ENCODE measurements around the gene ARHGEF4. TPM values are rescaled to one million over a fixed set of nuclear protein-coding genes. Genes with fewer than 3 reads are reported as not detected.

ARHGEF4 gene
- polyA plus RNA-seq, 3 donors: 0.05 TPM; not detected in 2

DNA sequence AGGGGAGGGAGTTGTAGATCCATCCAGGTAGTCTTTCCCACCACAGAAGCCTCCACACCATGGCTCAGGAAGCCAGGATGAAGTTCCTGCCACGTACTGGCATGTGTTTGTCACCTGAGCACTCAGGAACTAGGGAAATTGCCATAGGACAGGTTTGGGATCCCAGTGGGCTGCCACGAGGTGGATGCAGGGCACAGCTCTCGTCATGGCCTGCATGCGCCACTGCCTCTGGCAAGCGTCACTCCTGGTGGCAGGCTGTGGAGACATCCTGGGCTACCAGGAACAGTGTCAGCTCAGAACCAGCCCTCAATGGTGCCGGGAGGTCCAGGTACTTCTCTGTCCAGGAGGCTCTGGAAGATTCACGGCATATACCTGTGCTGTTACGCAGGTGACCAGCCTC, 3.8 kb downstream of the ARHGEF4 start:
- H3K9ac ChIP-seq (ENCODE audit: insufficient read depth, low read length, poor library complexity, severe bottlenecking): no peak overlapping the region
- WGBS (ENCODE audit: insufficient coverage): 79% methylated on average over 6 of the region's 8 CpGs
- intact Hi-C loops (cut with micrococcal nuclease): no loop called here
- peaks cover 14 to 29% of the 10 kb centered on the region in 2 donors for H3K27me3 ChIP-seq (ENCODE audit: control insufficient read depth in 2 of 2, insufficient read depth in 2 of 2, low read length in 2 of 2)
- no peaks in the 10 kb centered on the region for H3K79me2 ChIP-seq (ENCODE audit: insufficient read depth, low read length)
- H3K9me3 ChIP-seq (replicated peaks in 1 of 2; ENCODE audit: control insufficient read depth in 1 of 2, insufficient read depth in 1 of 2, low read length in 2 of 2): no peaks in the 10 kb centered on the region
- H3K4me1 Mint-ChIP-seq: no peaks in the 10 kb centered on the region
- TF ChIP-seq CTCF (IDR thresholded peaks at IDR 0.05): no peak
- H3K27me3 Mint-ChIP-seq (ENCODE audit: low read depth in 3 of 3): peaks cover 29 to 38% (median 36%) of the 10 kb centered on the region in 3 donors
- H3K9me3 Mint-ChIP-seq: no peaks in the 10 kb centered on the region
- H3K4me1 ChIP-seq (ENCODE audit: control insufficient read depth in 1 of 2, insufficient read depth in 2 of 2, low read length in 2 of 2): no peaks in the 10 kb centered on the region
- H3K36me3 ChIP-seq (replicated peaks in 1 of 2; ENCODE audit: control insufficient read depth in 1 of 2, insufficient read depth in 2 of 2, low read length in 2 of 2): no peaks in the 10 kb centered on the region
- no peaks in the 10 kb centered on the region for H3K36me3 Mint-ChIP-seq
- H3K27ac Mint-ChIP-seq: no peak overlapping the region
- H3K4me3 Mint-ChIP-seq: no peak overlapping the region
- no peak overlapping the region for H3K27ac ChIP-seq (ENCODE audit: low read depth in 1 of 2, low read length in 2 of 2)
- no peak overlapping the region for H2AFZ ChIP-seq (ENCODE audit: insufficient read depth, low read depth, low read length, poor library complexity, severe bottlenecking)
- no peak overlapping the region for H3K4me3 ChIP-seq (replicated peaks in 1 of 3; ENCODE audit: low read depth in 2 of 3, low read length in 3 of 3)
- H4K20me1 ChIP-seq (ENCODE audit: insufficient read depth, low read length): no peaks in the 10 kb centered on the region
- no peak for DNase-seq
- H3K4me2 ChIP-seq (replicated peaks; ENCODE audit: extremely low read depth, low read length, poor library complexity, severe bottlenecking): no peak overlapping the region

GRCh38 chr2:130841741-130842365, 5.1 kb downstream of the ARHGEF4 start:
- Histone ChIP-seq H3K36me3 (replicated peaks in 1 of 2; ENCODE audit: control insufficient read depth in 1 of 2, insufficient read depth in 2 of 2, low read length in 2 of 2) (no peaks in the 10 kb centered on the region), H3K4me2 (replicated peaks; ENCODE audit: extremely low read depth, low read length, poor library complexity, severe bottlenecking) (no peak overlapping the region), H3K9me3 (replicated peaks in 1 of 2; ENCODE audit: control insufficient read depth in 1 of 2, insufficient read depth in 1 of 2, low read length in 2 of 2) (no peaks in the 10 kb centered on the region), H2AFZ (ENCODE audit: insufficient read depth, low read depth, low read length, poor library complexity, severe bottlenecking) (no peak overlapping the region), H3K79me2 (ENCODE audit: insufficient read depth, low read length) (no peaks in the 10 kb centered on the region), H3K9ac (ENCODE audit: insufficient read depth, low read length, poor library complexity, severe bottlenecking) (no peak overlapping the region), H4K20me1 (ENCODE audit: insufficient read depth, low read length) (no peaks in the 10 kb centered on the region), H3K4me3 (replicated peaks in 1 of 3; ENCODE audit: low read depth in 2 of 3, low read length in 3 of 3) (no peak overlapping the region), H3K27ac (ENCODE audit: low read depth in 1 of 2, low read length in 2 of 2) (no peak overlapping the region), H3K4me1 (ENCODE audit: control insufficient read depth in 1 of 2, insufficient read depth in 2 of 2, low read length in 2 of 2) (no peaks in the 10 kb centered on the region), H3K27me3 (ENCODE audit: control insufficient read depth in 2 of 2, insufficient read depth in 2 of 2, low read length in 2 of 2) (peaks cover 7 to 18% of the 10 kb centered on the region in 2 donors)
- DNase-seq: no peak
- Mint-ChIP-seq H3K9me3 (no peaks in the 10 kb centered on the region), H3K4me1 (no peaks in the 10 kb centered on the region), H3K36me3 (no peaks in the 10 kb centered on the region), H3K27ac (no peak overlapping the region), H3K4me3 (no peak overlapping the region), H3K27me3 (ENCODE audit: low read depth in 3 of 3) (peaks cover 18 to 25% (median 24%) of the 10 kb centered on the region in 3 donors)
- TF ChIP-seq CTCF (IDR thresholded peaks at IDR 0.05): no peak
- intact Hi-C loops (cut with micrococcal nuclease): no loop called here
- 95% methylated on average over 4 of the region's 6 CpGs for WGBS (ENCODE audit: insufficient coverage)

Measured in CD14-positive monocyte (primary cell).